ENCODE data around the gene STRN. TPM values are rescaled to one million over a fixed set of nuclear protein-coding genes. Genes with fewer than 3 reads are reported as not detected.

The STRN gene
- total and polyA plus RNA-seq, 4 donors, result 3.7 to 35.9 (median 15.7) TPM

DNA sequence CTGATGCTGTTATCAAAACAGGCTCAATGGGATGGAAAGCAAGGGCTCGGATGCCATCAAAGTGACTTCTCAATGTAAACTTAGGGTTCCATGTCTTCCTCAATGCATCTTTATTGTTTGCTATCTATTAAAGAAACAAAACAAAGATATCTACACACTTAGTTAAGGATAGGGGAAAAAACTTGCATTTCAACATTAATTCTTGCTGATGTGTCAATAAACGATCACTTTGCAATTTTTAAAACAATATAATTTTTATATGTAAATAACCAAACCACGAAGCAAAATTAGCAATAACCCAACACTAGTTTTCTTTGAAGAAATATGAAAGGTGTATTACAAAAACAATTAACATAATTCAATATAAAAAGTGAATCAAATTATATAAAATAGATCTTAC lies 96.7 kb downstream of the STRN start:
- ATAC-seq (ENCODE audit: insufficient read depth, low FRiP score) (no peak), DNase-seq (no peak)
- no peak overlapping the region for H3K27ac ChIP-seq (ENCODE audit: low read depth in 1 of 2, low read length in 1 of 2)
- no peak overlapping the region for H3K4me3 ChIP-seq
- TF ChIP-seq, protein P1, sequence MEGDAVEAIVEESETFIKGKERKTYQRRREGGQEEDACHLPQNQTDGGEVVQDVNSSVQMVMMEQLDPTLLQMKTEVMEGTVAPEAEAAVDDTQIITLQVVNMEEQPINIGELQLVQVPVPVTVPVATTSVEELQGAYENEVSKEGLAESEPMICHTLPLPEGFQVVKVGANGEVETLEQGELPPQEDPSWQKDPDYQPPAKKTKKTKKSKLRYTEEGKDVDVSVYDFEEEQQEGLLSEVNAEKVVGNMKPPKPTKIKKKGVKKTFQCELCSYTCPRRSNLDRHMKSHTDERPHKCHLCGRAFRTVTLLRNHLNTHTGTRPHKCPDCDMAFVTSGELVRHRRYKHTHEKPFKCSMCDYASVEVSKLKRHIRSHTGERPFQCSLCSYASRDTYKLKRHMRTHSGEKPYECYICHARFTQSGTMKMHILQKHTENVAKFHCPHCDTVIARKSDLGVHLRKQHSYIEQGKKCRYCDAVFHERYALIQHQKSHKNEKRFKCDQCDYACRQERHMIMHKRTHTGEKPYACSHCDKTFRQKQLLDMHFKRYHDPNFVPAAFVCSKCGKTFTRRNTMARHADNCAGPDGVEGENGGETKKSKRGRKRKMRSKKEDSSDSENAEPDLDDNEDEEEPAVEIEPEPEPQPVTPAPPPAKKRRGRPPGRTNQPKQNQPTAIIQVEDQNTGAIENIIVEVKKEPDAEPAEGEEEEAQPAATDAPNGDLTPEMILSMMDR (IDR thresholded peaks at IDR 0.05; ENCODE audit: control extremely low read depth, extremely low read depth), result no peak
- no peaks in the 10 kb centered on the region for H3K27me3 ChIP-seq (ENCODE audit: control insufficient read depth in 3 of 3, insufficient read depth in 3 of 3, low read length in 2 of 3)
- no peaks in the 10 kb centered on the region for H3K9me3 ChIP-seq (ENCODE audit: control insufficient read depth in 4 of 4, insufficient read depth in 3 of 4, low read length in 3 of 4)
- H3K36me3 ChIP-seq (ENCODE audit: control insufficient read depth in 4 of 4, insufficient read depth in 4 of 4, low read length in 4 of 4), result peaks cover 11 to 33% (median 22%) of the 10 kb centered on the region in 4 donors
- WGBS, 2 donors, result 65 to 83% methylated on average over 3 of the region's 3 CpGs
- no peaks in the 10 kb centered on the region for H3K4me1 ChIP-seq (ENCODE audit: control insufficient read depth in 5 of 5, insufficient read depth in 5 of 5, low read length in 5 of 5)
- H3K9ac ChIP-seq (ENCODE audit: insufficient read depth in 1 of 2, low read length in 2 of 2), result no peak overlapping the region

DNA sequence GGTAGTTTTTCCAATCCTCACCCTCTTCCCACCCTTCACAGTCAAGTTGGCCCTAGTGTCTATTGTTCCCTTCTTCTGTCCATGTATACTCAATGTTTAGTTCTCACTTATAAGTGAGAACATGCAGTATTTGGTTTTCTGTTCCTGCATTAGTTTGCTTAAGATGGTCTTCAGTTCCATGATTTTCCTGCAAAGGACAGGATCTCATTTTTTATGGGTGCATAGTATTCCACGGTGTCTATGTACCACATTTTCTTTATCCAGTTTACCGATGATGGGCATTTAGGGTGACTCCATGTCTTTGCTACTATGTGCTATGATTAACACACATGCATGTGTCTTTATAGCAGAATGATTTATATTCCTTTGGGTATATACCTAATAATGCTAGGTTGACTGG lies 104.4 kb downstream of the STRN start:
- H3K4me3 ChIP-seq, result no peak overlapping the region
- H3K9me3 ChIP-seq (ENCODE audit: control insufficient read depth in 4 of 4, insufficient read depth in 3 of 4, low read length in 3 of 4), result no peaks in the 10 kb centered on the region
- ATAC-seq (ENCODE audit: insufficient read depth, low FRiP score) (no peak), DNase-seq (no peak)
- H3K27me3 ChIP-seq (ENCODE audit: control insufficient read depth in 3 of 3, insufficient read depth in 3 of 3, low read length in 2 of 3), result no peaks in the 10 kb centered on the region
- no peaks in the 10 kb centered on the region for H3K4me1 ChIP-seq (ENCODE audit: control insufficient read depth in 5 of 5, insufficient read depth in 5 of 5, low read length in 5 of 5)
- TF ChIP-seq, protein P1 (IDR thresholded peaks at IDR 0.05; ENCODE audit: control extremely low read depth, extremely low read depth), result no peak
- H3K27ac ChIP-seq (ENCODE audit: low read depth in 1 of 2, low read length in 1 of 2), result no peak overlapping the region
- 100% methylated on average over 2 of the region's 2 CpGs for WGBS, 2 donors
- peaks cover 3 to 37% (median 13%) of the 10 kb centered on the region in 4 donors for H3K36me3 ChIP-seq (ENCODE audit: control insufficient read depth in 4 of 4, insufficient read depth in 4 of 4, low read length in 4 of 4)
- H3K9ac ChIP-seq (ENCODE audit: insufficient read depth in 1 of 2, low read length in 2 of 2), result no peak overlapping the region

DNA sequence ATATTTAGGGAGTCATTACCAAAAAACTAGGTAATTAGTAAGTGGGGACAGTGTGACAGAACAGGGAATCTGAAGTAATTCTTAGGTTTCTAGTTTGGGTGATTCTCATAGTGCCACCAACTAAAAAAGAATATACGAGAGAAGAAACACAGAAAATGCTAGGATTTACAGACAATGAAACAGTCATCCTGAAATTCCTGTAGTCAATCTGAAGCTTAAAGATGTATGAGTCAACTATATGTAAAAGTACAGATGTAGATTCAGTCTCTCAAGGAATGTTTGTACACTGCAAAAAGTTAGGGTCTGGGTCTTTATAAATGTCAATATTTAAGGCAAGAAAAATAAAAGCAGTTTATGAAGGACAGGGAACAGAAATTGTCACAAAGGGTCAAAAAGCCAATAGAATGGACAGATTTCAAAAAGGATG lies 107.0 kb downstream of the STRN start:
- Histone ChIP-seq H3K27me3 (ENCODE audit: control insufficient read depth in 3 of 3, insufficient read depth in 3 of 3, low read length in 2 of 3) (no peaks in the 10 kb centered on the region), H3K4me1 (ENCODE audit: control insufficient read depth in 5 of 5, insufficient read depth in 5 of 5, low read length in 5 of 5) (no peaks in the 10 kb centered on the region), H3K36me3 (ENCODE audit: control insufficient read depth in 4 of 4, insufficient read depth in 4 of 4, low read length in 4 of 4) (peaks cover 5 to 25% (median 14%) of the 10 kb centered on the region in 4 donors), H3K4me3 (no peak overlapping the region), H3K9me3 (ENCODE audit: control insufficient read depth in 4 of 4, insufficient read depth in 3 of 4, low read length in 3 of 4) (no peaks in the 10 kb centered on the region), H3K9ac (ENCODE audit: insufficient read depth in 1 of 2, low read length in 2 of 2) (no peak overlapping the region), H3K27ac (ENCODE audit: low read depth in 1 of 2, low read length in 1 of 2) (no peak overlapping the region)
- DNase-seq (no peak), ATAC-seq (ENCODE audit: insufficient read depth, low FRiP score) (no peak)
- 96 to 98% methylated on average over 1 of the region's 1 CpG for WGBS, 2 donors
- TF ChIP-seq, protein P1 (IDR thresholded peaks at IDR 0.05; ENCODE audit: control extremely low read depth, extremely low read depth), result no peak

Measured in lung (tissue), 12 donors.